Measurements from ENCODE around the gene FUCA1.
"Not testable (repeated sequence)": the region's sequence is repeated elsewhere in the genome, so short reads cannot be mapped to it uniquely, and the experiment has no call there.

FUCA1 gene

DNA sequence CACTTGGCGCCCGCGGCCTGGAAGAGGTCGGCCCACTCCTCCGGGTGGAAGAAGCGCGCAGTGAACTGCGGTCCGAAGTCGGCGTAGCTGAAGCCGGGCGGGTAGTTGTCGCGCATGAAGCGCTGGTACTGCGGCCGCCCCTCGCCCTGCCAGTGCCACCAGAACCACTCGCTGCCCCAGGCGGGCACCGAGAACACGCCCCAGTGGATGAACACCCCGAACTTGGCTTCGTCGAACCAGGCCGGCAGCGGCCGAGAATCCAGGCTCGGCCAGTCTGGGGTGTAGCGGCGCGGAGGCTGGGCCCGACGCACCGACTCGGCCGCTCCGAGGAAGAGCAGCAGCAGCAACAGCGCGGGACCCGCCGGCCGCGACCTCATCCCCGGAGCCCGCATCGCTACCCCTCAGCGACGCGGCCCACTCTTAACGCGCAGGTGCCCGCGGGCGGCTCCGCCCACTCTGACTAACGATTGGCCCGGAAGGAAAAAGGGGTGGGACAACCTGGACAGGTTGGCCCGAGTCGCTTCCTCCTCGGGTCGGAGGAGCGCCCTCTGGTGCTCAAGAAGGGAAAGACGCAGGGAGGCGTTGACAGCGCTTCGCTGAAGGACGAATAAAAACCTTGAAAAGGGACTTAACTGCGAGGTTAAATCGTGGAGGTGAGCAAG, at the start of gene FUCA1:
FUCA1 (minus strand) TSS at position 396 of the 662 bp plus-strand sequence; CDS start at position 392, 4 bp downstream.
- DNase-seq (ENCODE audit: low read depth in 2 of 3, low spot score in 1 of 3), result peak; percentile 86 to 92 (median 89)

DNA sequence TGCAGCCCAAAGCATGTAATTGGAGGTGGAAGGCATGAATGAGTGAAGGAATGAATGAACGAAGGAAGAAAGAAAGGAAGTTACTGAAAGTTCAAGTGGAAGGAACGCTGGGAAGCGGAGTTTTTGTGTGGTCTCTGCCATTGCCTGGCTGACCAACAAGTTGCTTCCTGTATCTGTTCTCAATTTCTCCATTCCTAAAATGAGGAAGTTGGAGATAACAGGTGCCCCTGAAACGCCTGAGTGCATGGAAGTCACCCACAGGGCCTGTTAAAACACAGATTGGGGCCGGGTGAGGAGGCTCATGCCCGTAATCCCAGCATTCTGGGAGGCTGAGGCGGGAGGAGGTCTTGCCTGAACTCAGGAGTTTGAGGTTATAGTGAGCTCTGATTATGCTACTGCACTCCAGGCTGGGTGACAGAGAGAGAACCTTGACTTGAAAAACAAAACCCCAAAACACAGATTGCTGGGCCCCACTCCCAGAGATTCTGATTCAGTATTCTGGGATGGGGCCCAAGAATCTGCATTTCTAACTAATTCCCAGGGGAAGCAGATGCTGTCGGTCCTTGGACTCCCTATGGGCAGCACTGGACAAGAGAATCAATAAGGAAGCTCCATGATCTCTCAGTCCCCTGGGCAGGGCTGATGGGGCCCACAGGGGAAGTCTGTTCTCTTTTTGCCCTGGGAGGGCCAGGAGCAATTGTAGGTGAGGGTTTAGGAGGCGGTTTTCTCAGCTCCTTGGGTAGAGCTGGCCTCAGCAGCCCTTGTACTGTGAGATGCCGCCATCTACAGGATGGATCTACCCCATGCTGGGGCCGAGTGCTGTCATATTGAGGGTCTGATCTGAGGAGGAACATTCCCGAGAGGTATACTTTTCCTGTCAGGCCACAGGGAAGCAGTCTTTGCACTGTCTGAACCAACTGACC, 48.4 kb upstream of the FUCA1 start:
- DNase-seq (ENCODE audit: low read depth in 2 of 3, low spot score in 1 of 3), result peak; percentile 28 to 30 (median 29)

GRCh38 chr1:23915466-23915865, 47.4 kb upstream of the FUCA1 start:
- DNase-seq (ENCODE audit: low read depth in 2 of 3, low spot score in 1 of 3), result no peak

- DNase-seq (ENCODE audit: low read depth in 2 of 3, low spot score in 1 of 3), result no peak
Observed at GRCh38 chr1:23914921-23915320, 46.8 kb upstream of the FUCA1 start.

GRCh38 chr1:23913212-23913880, 45.3 kb upstream of the FUCA1 start, which contains the start of gene CNR2:
TSS of gene CNR2 (minus strand) at chr1:23913362. CDS start at chr1:23875617, 37,745 bp downstream.
- no peak for DNase-seq (ENCODE audit: low read depth in 2 of 3, low spot score in 1 of 3)

DNA sequence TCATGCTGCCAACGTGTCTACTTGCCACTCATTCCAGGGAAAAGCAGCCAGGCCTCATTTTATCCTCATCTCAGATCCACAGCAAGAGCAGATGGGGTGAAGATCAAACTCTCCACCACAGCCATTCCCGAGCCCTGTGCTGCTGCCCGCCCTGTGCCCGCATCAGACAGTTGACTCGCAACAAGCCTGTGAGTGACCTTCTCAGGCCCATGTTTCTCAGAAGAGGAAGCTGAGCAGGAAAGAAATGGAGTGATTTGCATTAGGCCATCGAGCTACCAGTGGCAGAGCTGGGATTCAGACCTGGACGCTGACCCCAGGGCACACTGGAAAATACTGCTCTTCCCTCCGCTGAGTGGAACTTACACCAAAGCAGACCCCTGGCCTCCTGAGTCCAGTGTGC, 43.8 kb upstream of the FUCA1 start:
- DNase-seq (ENCODE audit: low read depth in 2 of 3, low spot score in 1 of 3), result no peak

- DNase-seq (ENCODE audit: low read depth in 2 of 3, low spot score in 1 of 3), result no peak
Observed at GRCh38 chr1:23910553-23911246, 42.6 kb upstream of the FUCA1 start.

DNA sequence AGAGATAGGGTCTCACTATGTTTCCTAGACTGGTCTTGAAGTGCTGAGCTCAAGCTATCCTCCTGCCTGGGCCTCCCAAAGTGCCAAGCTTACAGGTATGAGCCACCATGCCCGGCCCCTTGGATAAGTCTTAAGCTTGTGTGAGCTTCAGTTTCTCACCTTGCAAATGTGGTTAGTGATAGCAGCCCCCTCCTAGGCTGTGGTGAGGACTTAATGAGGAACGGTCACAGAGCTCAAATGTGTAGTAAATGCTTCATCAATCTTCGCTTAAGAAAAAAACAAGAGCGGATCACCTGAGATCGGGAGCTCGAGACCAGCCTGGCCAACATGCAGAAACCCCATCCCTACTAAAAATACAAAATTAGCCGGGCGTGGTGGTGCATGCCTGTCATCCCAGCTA, 42.1 kb upstream of the FUCA1 start:
- no peak for DNase-seq (ENCODE audit: low read depth in 2 of 3, low spot score in 1 of 3)

GRCh38 chr1:23909412-23909811, 41.3 kb upstream of the FUCA1 start:
- no peak for DNase-seq (ENCODE audit: low read depth in 2 of 3, low spot score in 1 of 3)

- no peak for DNase-seq (ENCODE audit: low read depth in 2 of 3, low spot score in 1 of 3)
Observed at GRCh38 chr1:23908453-23909341, 40.6 kb upstream of the FUCA1 start.

DNA sequence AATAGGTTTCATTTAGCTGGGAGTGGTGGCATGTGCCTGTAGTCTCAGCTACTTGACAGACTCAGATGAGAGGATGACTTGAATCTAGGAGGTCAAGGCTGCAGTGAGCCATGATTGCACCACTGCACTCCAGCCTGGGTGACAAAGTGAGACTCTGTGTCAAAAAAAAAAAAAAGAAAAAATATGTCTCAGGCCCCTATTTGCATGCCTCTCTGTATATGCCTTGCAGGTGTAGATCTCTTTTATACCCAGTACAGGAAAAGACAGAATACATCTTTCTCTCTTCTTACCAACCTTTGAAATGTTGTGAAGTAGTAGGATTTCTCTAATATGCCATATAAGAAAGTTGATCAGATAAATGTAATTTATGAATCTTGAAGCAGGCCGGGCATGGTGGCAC, 38.6 kb upstream of the FUCA1 start:
- DNase-seq (ENCODE audit: low read depth in 2 of 3, low spot score in 1 of 3), result no peak

GRCh38 chr1:23905461-23906025, 37.5 kb upstream of the FUCA1 start:
- no peak for DNase-seq (ENCODE audit: low read depth in 2 of 3, low spot score in 1 of 3)

DNA sequence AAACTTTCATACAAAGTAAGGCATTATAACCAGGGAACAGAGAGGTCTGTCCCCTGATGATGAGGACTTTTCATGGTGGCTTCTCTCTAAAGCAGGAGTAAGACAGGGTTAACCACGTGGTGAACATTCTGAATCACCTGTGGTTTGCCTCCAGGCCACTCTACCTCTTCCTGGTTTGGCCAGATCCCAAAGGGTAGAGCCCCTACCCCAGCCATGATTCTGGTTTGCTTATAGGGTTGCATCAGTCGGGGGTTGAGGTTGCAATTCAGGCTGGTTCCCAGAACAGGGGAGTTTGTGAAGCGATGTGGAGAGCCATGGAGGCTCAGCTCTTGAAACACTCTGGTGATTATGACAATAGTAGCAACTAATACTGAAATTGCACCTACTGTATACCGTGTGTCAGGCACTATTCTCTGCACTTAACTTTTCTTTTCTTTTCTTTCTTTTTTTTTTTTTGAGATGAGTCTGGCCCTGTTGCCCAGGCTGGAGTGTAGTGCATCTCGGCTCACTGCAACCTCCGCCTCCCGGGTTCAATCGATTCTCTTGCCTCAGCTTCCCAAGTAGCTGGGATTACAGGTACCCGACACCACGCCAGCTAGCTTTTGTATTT, 36.8 kb upstream of the FUCA1 start:
- peak; percentile 38 to 45 (median 39) for DNase-seq (ENCODE audit: low read depth in 2 of 3, low spot score in 1 of 3)

- DNase-seq (ENCODE audit: low read depth in 2 of 3, low spot score in 1 of 3), result no peak
Observed at GRCh38 chr1:23903754-23904153, 35.7 kb upstream of the FUCA1 start.

- no peak for DNase-seq (ENCODE audit: low read depth in 2 of 3, low spot score in 1 of 3)
Observed at GRCh38 chr1:23902321-23903278, 34.5 kb upstream of the FUCA1 start.

GRCh38 chr1:23900017-23900416, 31.9 kb upstream of the FUCA1 start:
- not testable (repeated sequence) for DNase-seq (ENCODE audit: low read depth in 2 of 3, low spot score in 1 of 3)

GRCh38 chr1:23899070-23899469, 31.0 kb upstream of the FUCA1 start:
- DNase-seq (ENCODE audit: low read depth in 2 of 3, low spot score in 1 of 3), result no peak

- DNase-seq (ENCODE audit: low read depth in 2 of 3, low spot score in 1 of 3), result no peak
Observed at GRCh38 chr1:23897083-23897482, 29.0 kb upstream of the FUCA1 start.
